HepG2 (cell line): ENCODE measurements around the gene FLAD1. TPM values are rescaled to one million over a fixed set of nuclear protein-coding genes. Genes with fewer than 3 reads are reported as not detected.

Experiments
- AGO2 ChIP-seq: fragments of 200-400 bp; formaldehyde crosslinking; optimal IDR thresholded peaks from 2 replicates; pipeline ENCODE3; 2017; ENCODE audit warnings: mild to moderate bottlenecking, low read depth, low read length, moderate library complexity
- CSRNP1 ChIP-seq: sonication (generic); formaldehyde crosslinking; IDR thresholded peaks from 2 replicates; pipeline ENCODE4 v1.8.1; 2023; ENCODE audit warnings: mild to moderate bottlenecking, missing genetic modification reagents
- CTCF ChIP-seq: sonication (generic); formaldehyde crosslinking; IDR thresholded peaks from 2 replicates; pipeline ENCODE4 v1.5.0; 2020; ENCODE audit warnings: mild to moderate bottlenecking, missing genetic modification reagents, moderate library complexity
- HMG20A ChIP-seq: IDR thresholded peaks from 2 replicates; pipeline ENCODE4 v1.6.1; 2016; ENCODE audit warnings: borderline replicate concordance
- HNRNPL ChIP-seq: fragments of 200-400 bp; formaldehyde crosslinking; IDR thresholded peaks from 2 replicates; pipeline ENCODE4 v1.6.1; 2017; ENCODE audit warnings: mild to moderate bottlenecking, low read depth, low read length
- MAFG ChIP-seq: sonication (generic); formaldehyde crosslinking; IDR thresholded peaks from 2 replicates; pipeline ENCODE4 v1.5.1; 2020; ENCODE audit warnings: mild to moderate bottlenecking, missing genetic modification reagents
- RBM39 ChIP-seq: fragments of 200-400 bp; formaldehyde crosslinking; IDR thresholded peaks from one replicate; pipeline ENCODE4 v1.6.1; 2018; ENCODE audit warnings: antibody characterized with exemption, mild to moderate bottlenecking, low read depth, low read length; ENCODE audit not compliant: poor library complexity, severe bottlenecking
- SMAD9 ChIP-seq: sonication (generic); formaldehyde crosslinking; IDR thresholded peaks from 2 replicates; pipeline ENCODE4 v1.5.1; 2020; ENCODE audit warnings: mild to moderate bottlenecking, missing genetic modification reagents
- SMC3 ChIP-seq: IDR thresholded peaks from 2 replicates; pipeline ENCODE4 v1.6.1; 2011; ENCODE audit warnings: low read length, improper control_type of control experiment
- SRSF9 ChIP-seq: fragments of 200-400 bp; formaldehyde crosslinking; IDR thresholded peaks from 2 replicates; pipeline ENCODE4 v1.6.1; 2018; ENCODE audit warnings: borderline replicate concordance, mild to moderate bottlenecking, low read depth, low read length; ENCODE audit not compliant: insufficient read depth, poor library complexity, severe bottlenecking
- TARDBP ChIP-seq: sonication (generic); formaldehyde crosslinking; IDR thresholded peaks from 2 replicates; pipeline ENCODE4 v1.8.0; 2022; ENCODE audit warnings: mild to moderate bottlenecking, missing genetic modification reagents
- ZHX1 ChIP-seq: sonication (generic); formaldehyde crosslinking; IDR thresholded peaks from 2 replicates; pipeline ENCODE4 v1.8.1; 2022; ENCODE audit warnings: low read depth, mild to moderate bottlenecking, missing genetic modification reagents
- ZMYM4 ChIP-seq: sonication (generic); formaldehyde crosslinking; IDR thresholded peaks from 2 replicates; pipeline ENCODE4 v1.8.1; 2023; ENCODE audit warnings: mild to moderate bottlenecking, missing genetic modification reagents
- ZNF337 ChIP-seq: sonication (generic); formaldehyde crosslinking; IDR thresholded peaks from 2 replicates; pipeline ENCODE4 v1.5.1; 2020; ENCODE audit warnings: missing genetic modification reagents, low read depth, mild to moderate bottlenecking, borderline replicate concordance
- ZNF710 ChIP-seq: sonication (generic); formaldehyde crosslinking; IDR thresholded peaks from 2 replicates; pipeline ENCODE4 v1.5.0; 2020; ENCODE audit warnings: mild to moderate bottlenecking, missing genetic modification reagents, borderline replicate concordance
- ZNF891 ChIP-seq: sonication (generic); formaldehyde crosslinking; IDR thresholded peaks from 2 replicates; pipeline ENCODE4 v1.5.0; 2020; ENCODE audit warnings: mild to moderate bottlenecking, missing genetic modification reagents
- polyA plus RNA-seq, 8 experiments: library from polyadenylated mRNA; depleted of rRNA in 3 of 8; stranded (reverse) in 7 of 8; unstranded in 1 of 8; fragments of >200 nt; fragmentation: Illumina TruSeq in 4 of 8; extraction: Trizol in 4 of 8; gene quantifications; 2 replicates each; pipeline versions ENCODE4 v1.2.1 to v1.2.3, GENCODE V29; 2011 to 2016; ENCODE audit warnings: low read depth in 4 of 8, missing spikeins in 1 of 8, mixed read lengths in 1 of 8; ENCODE audit not compliant: insufficient read depth in 1 of 8
- total RNA-seq, 5 experiments: library from RNA; depleted of rRNA; stranded (reverse); fragments of >200 nt; fragmentation: Illumina TruSeq; extraction: Trizol; gene quantifications; 2 replicates each; pipeline ENCODE4 v1.2.3, GENCODE V29; 2016; ENCODE audit warnings: low read depth in 1 of 5

Gene FLAD1
- total and polyA plus RNA-seq, 2 of the 13 experiments (the other 11 are each of a cell fraction or from before 2014, with no cell fraction given): 25.9 to 32.8 TPM

GRCh38 chr1:154998818-154999570, 15.8 kb downstream of the FLAD1 start (continued):
- TF ChIP-seq CSRNP1 (CRISPR knock-in tag) (0 out of 2 replicates have a peak, but pooled peaks have one; percentile 9), HMG20A (CRISPR knock-in tag) (no peak), ZHX1 (CRISPR knock-in tag) (0 out of 2 replicates have a peak, but pooled peaks have one; percentile 45), SMAD9 (CRISPR knock-in tag) (no peak), HNRNPL (0 out of 2 replicates have a peak, but pooled peaks have one; percentile 32), TARDBP (CRISPR knock-in tag) (no peak), ZMYM4 (CRISPR knock-in tag) (no peak), ZNF891 (CRISPR knock-in tag) (no peak), MAFG (CRISPR knock-in tag) (no peak), AGO2 (peak; percentile 54), ZNF710 (CRISPR knock-in tag) (no peak), SMC3 (0 out of 2 replicates have a peak, but pooled peaks have one; percentile 12), RBM39 (no peak), CTCF (CRISPR knock-in tag) (peak; percentile 74), ZNF337 (CRISPR knock-in tag) (no peak), SRSF9 (no peak)
